Muscle layer of colon (tissue), 2 donors: ENCODE measurements around the gene MGMT.

ENCODE experiments used
- H3K27ac ChIP-seq: one replicate; pipeline ENCODE4 v1.7.0; 2013; ENCODE audit warnings: low read depth, mild to moderate bottlenecking, low read length, moderate library complexity
- H3K27me3 ChIP-seq, 2 donors: one replicate each; pipeline ENCODE4 v1.7.0; 2013; ENCODE audit warnings: low read length in 2 of 2, mild to moderate bottlenecking in 2 of 2; ENCODE audit not compliant: insufficient read depth in 2 of 2, control insufficient read depth in 1 of 2
- H3K36me3 ChIP-seq: one replicate; pipeline ENCODE4 v1.7.0; 2013; ENCODE audit warnings: mild to moderate bottlenecking, low read length; ENCODE audit not compliant: insufficient read depth
- H3K4me1 ChIP-seq: one replicate; pipeline ENCODE4 v1.7.0; 2013; ENCODE audit warnings: mild to moderate bottlenecking, low read length; ENCODE audit not compliant: insufficient read depth
- H3K4me3 ChIP-seq, 2 donors: one replicate each; pipeline ENCODE4 v1.7.0; 2013; ENCODE audit warnings: low read length in 2 of 2, low read depth in 1 of 2, mild to moderate bottlenecking in 1 of 2, moderate library complexity in 1 of 2
- H3K9ac ChIP-seq: one replicate; pipeline ENCODE4 v1.7.0; 2013; ENCODE audit warnings: low read length
- H3K9me3 ChIP-seq: one replicate; pipeline ENCODE4 v1.7.0; 2013; ENCODE audit warnings: mild to moderate bottlenecking, low read length
- donor health status: abdominal sarcoma.
- donor health status: Adenocarcinoma of cecum.

The MGMT gene

DNA sequence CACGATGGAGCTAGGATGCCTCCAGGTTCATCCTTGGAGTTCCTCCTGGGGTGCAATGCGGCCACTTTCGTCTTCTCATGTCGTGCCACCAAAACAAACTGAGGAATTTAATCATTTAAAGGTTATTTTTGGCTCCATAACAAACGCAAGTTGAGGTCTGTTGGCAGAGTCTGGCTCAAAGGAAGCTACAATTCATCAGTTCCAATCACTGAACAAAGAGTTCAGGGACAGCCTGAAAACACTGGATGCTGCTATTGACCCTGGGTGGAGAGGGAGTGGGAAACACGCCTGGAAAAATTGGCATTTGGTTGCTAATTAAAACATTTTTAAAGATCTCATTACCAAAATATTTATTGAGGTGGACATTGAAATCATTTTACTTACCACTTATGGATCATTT, 11.4 kb upstream of the MGMT start:
- Histone ChIP-seq H3K36me3 (no peaks in the 10 kb centered on the region), H3K9ac (no peak overlapping the region), H3K4me3 (no peak overlapping the region), H3K27me3 (peaks cover 0 to 7% of the 10 kb centered on the region in 2 donors), H3K27ac (no peak overlapping the region), H3K4me1 (no peaks in the 10 kb centered on the region), H3K9me3 (no peaks in the 10 kb centered on the region)

DNA sequence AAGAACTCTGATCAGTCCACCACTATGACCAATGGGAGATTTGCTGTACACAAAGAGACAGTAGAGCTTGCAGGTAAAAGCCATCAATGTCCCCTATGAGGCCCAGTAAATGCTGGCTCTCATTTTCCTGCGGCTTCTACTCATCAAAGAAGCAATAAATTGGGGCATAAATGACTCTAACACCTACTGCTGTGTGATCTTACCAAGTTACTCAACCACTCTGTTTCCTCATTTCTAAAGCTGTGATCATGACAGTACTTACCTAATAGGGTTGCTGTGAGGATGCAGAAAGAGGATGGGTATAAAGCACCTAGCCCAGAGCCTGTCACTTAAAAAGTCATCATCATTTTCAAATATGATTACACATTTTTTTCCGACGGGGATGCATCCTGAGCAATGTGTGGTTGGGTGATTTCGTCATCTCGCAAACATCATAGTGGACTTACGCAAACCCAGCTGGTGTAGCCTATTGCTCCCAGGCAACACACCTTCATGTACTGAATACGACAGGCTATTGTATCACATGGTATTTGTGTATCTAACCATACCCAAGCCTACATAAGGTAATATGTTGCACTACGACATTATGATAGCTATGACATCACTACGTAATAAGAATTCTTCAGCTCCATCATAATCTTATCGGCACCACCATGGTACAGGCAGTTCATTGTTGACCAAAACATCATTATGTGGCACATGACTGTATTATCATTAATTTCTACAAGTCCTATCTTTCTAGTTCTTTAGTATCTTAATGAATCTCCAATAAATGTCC, 7.1 kb upstream of the MGMT start:
- Histone ChIP-seq H3K4me3 (no peak overlapping the region), H3K9me3 (no peaks in the 10 kb centered on the region), H3K27ac (no peak overlapping the region)

DNA sequence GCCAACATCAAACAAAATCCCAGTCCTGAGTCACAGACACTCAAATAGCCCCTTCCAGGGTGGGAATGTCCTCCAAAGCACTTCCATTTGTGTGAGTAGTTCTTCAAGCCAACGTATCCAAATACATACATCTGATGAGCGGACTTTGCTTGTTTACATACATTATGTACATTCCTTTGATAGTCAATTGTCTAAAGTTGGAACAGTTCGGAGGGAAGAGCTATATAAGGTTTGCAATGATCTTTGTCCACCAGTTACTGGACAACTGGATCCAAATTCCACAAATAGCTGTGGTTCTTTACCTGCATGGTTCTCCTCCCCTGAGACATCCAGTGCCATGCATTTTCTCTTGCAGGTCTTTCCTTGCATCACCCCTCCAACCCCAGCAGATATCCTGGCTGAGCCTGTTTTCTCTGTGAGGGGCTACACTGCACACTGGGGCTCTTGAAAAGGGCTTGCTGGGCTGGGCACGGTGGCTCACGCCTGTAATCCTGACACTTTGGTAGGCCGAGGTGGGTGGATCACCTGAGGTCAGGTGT, 4.7 kb upstream of the MGMT start:
- H3K4me3 ChIP-seq: no peak overlapping the region
- no peak overlapping the region for H3K9ac ChIP-seq
- peaks cover 8% of the 10 kb centered on the region for H3K4me1 ChIP-seq
- H3K27ac ChIP-seq: no peak overlapping the region
- H3K27me3 ChIP-seq: peaks cover 0 to 7% of the 10 kb centered on the region in 2 donors
- H3K36me3 ChIP-seq: no peaks in the 10 kb centered on the region
- H3K9me3 ChIP-seq: no peaks in the 10 kb centered on the region

More for the DNA sequence above, 7.1 kb upstream of the MGMT start:
- no peaks in the 10 kb centered on the region for H3K36me3 ChIP-seq
- no peaks in the 10 kb centered on the region for H3K4me1 ChIP-seq
- peaks cover 0 to 7% of the 10 kb centered on the region in 2 donors for H3K27me3 ChIP-seq
- no peak overlapping the region for H3K9ac ChIP-seq

- Histone ChIP-seq H3K27me3 (peaks cover 0 to 7% of the 10 kb centered on the region in 2 donors), H3K27ac (no peak overlapping the region)
Measured at GRCh38 chr10:129464251-129464650, 2.8 kb upstream of the MGMT start.

DNA sequence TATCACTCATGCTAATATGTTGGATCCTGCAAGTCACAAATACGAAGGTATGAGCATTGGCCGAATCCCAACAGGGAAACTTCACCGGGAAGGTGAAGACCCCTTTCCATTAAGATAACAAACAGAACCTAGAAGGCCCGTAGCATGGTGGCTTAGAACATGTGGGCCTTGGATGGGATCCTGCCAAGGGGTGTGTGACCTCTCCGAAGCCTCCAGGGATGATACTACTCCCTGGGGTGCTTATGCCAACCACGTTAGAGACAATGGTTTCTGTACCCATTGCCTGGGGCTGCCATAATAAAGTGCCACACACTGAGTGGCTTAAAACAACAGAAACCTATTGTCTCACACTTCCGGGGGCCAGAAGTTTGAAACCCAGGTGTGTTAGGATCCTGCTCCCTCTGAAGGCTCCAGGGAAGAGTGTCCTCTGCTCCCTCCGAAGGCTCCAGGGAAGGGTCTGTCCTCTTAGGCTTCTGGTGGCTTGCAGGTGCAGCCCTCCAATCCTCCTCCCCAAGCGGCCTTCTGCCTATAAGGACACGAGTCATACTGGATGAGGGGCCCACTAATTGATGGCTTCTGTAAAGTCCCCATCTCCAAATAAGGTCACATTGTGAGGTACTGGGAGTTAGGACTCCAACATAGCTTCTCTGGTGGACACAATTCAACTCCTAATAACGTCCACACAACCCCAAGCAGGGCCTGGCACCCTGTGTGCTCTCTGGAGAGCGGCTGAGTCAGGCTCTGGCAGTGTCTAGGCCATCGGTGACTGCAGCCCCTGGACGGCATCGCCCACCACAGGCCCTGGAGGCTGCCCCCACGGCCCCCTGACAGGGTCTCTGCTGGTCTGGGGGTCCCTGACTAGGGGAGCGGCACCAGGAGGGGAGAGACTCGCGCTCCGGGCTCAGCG, 992 bp upstream of the MGMT start:
- Histone ChIP-seq H3K4me3 (peak overlapping the region; percentile 57 to 80), H3K9me3 (no peaks in the 10 kb centered on the region), H3K4me1 (peaks cover 13% of the 10 kb centered on the region), H3K9ac (no peak overlapping the region), H3K36me3 (no peaks in the 10 kb centered on the region), H3K27ac (peak overlapping the region; percentile 75), H3K27me3 (no peaks in the 10 kb centered on the region)

More at GRCh38 chr10:129464251-129464650, 2.8 kb upstream of the MGMT start:
- Histone ChIP-seq H3K9ac (no peak overlapping the region), H3K9me3 (no peaks in the 10 kb centered on the region), H3K36me3 (no peaks in the 10 kb centered on the region), H3K4me3 (no peak overlapping the region), H3K4me1 (peaks cover 13% of the 10 kb centered on the region)

- peak overlapping the region; percentile 33 for H3K9ac ChIP-seq
- H3K36me3 ChIP-seq: peaks cover 7% of the 10 kb centered on the region
- peaks cover 13% of the 10 kb centered on the region for H3K4me1 ChIP-seq
- no peaks in the 10 kb centered on the region for H3K27me3 ChIP-seq
- H3K4me3 ChIP-seq: peak overlapping the region; percentile 78 to 83
- no peaks in the 10 kb centered on the region for H3K9me3 ChIP-seq
- peak overlapping the region; percentile 78 for H3K27ac ChIP-seq
Measured at GRCh38 chr10:129467359-129468064, 471 bp downstream of the MGMT start.

DNA sequence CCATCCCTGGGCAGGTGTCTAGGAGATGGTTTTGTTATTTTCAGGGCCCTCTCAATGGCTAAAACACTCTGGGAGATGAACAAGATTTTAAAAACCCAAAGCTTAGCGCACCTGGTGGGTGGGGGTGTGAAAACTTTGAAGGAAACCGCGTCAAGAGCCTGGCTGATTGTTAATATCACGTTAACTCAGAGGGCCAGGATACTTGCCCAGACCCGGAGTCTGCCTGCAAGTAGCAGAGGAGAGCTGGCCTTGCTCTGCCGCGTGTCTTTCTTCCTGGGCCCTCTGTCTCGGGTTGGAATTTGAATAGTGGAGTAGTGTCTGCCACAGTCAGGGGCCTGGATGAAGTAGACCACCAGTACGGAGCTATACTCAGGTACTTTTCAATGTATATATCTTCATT, 1.1 kb downstream of the MGMT start:
- H3K36me3 ChIP-seq: peaks cover 13% of the 10 kb centered on the region
- no peak overlapping the region for H3K9ac ChIP-seq
- H3K4me1 ChIP-seq: peaks cover 13% of the 10 kb centered on the region
- no peaks in the 10 kb centered on the region for H3K27me3 ChIP-seq
- H3K9me3 ChIP-seq: no peaks in the 10 kb centered on the region
- H3K27ac ChIP-seq: no peak overlapping the region
- no peak overlapping the region for H3K4me3 ChIP-seq

GRCh38 chr10:129470103-129470851, 3.2 kb downstream of the MGMT start:
- Histone ChIP-seq H3K36me3 (peaks cover 13% of the 10 kb centered on the region), H3K4me3 (no peak overlapping the region), H3K4me1 (peaks cover 13% of the 10 kb centered on the region), H3K27ac (no peak overlapping the region), H3K9ac (no peak overlapping the region), H3K27me3 (no peaks in the 10 kb centered on the region), H3K9me3 (no peaks in the 10 kb centered on the region)

GRCh38 chr10:129471447-129472175, 4.6 kb downstream of the MGMT start:
- Histone ChIP-seq H3K27me3 (no peaks in the 10 kb centered on the region), H3K36me3 (peaks cover 13% of the 10 kb centered on the region), H3K9ac (no peak overlapping the region), H3K9me3 (no peaks in the 10 kb centered on the region), H3K27ac (no peak overlapping the region), H3K4me1 (peaks cover 5% of the 10 kb centered on the region), H3K4me3 (no peak overlapping the region)
